ENCODE data around the gene FAM3B.

Gene FAM3B

DNA sequence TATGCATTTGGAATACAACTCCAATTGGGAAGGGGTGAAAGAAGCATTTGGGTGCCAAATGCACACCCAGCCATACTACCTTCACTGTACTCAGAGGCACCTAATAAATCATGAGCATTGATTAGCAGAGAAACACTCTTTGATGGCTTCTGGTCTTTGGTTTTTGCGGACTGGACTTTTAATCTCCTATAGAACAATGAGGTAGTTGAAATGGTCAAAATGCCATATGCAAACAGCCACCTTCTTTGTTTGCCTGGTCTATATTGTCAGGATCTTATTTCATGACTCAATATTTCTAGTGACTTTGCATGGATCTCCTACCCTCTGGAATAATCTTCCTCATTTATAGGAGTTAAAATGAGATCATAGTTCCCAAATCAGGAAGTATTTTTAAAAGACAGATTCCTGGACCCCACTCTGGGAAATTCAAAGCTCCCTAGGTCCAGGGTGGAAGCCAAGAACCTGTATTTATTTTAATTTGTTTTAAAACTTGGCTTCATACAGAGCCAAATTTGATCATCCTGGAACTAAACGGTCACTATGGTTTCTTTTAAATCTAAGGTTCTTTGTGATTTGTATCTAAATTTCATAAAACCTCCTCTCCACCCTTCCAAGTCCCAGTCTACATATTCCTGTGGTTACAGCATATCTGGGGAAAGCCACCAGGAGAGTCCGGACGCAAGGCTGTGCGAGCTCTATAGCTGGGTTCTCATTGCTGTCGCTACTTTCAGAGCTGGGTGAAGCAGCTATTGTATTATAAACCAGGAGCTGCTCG is 8.7 kb downstream of the FAM3B start:
- H3K4me3 ChIP-seq (ENCODE audit: control insufficient read depth, low read depth, low read length), result no peak overlapping the region
- no peak for DNase-seq (ENCODE audit: low read depth)
- TF ChIP-seq, protein P1, sequence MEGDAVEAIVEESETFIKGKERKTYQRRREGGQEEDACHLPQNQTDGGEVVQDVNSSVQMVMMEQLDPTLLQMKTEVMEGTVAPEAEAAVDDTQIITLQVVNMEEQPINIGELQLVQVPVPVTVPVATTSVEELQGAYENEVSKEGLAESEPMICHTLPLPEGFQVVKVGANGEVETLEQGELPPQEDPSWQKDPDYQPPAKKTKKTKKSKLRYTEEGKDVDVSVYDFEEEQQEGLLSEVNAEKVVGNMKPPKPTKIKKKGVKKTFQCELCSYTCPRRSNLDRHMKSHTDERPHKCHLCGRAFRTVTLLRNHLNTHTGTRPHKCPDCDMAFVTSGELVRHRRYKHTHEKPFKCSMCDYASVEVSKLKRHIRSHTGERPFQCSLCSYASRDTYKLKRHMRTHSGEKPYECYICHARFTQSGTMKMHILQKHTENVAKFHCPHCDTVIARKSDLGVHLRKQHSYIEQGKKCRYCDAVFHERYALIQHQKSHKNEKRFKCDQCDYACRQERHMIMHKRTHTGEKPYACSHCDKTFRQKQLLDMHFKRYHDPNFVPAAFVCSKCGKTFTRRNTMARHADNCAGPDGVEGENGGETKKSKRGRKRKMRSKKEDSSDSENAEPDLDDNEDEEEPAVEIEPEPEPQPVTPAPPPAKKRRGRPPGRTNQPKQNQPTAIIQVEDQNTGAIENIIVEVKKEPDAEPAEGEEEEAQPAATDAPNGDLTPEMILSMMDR (IDR thresholded peaks at IDR 0.05; ENCODE audit: control insufficient read depth, insufficient read depth, low read depth, low read length, missing control alignments), result no peak

DNA sequence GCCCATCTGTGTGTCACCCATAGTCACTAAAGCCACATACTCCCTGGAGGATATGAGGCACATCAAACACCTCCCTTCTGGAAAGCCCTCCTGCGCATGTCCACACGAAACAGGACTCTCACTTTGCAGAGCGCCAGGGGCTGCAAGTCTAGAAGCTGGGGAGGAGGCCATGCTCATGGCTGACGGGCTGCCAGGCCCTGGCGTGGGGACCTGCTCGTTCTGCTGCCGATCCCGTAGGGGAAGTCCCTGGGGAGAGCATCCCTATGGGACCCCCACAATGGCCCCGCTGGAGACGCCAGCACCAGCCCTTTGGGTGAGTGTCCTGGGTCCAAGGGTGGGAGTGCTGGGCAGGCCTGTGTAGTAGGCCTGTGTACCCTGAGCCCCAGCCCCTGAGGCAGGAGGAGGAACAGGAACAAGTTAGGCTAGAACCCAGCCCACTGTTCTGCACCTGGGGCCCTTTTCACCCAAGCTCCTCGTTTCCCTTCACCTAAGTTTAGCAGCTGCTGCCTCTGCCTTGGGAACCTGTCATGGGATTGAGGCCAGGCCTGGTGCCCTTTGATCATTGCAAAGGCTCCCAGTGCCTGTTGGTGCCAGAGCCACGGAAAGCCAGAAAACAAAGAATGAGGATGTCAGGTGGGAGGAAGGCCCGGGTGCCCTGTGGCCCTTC is 9.9 kb downstream of the FAM3B start:
- TF ChIP-seq, protein P1 (IDR thresholded peaks at IDR 0.05; ENCODE audit: control insufficient read depth, insufficient read depth, low read depth, low read length, missing control alignments), result no peak
- no peak overlapping the region for H3K4me3 ChIP-seq (ENCODE audit: control insufficient read depth, low read depth, low read length)
- no peak for DNase-seq (ENCODE audit: low read depth)

DNA sequence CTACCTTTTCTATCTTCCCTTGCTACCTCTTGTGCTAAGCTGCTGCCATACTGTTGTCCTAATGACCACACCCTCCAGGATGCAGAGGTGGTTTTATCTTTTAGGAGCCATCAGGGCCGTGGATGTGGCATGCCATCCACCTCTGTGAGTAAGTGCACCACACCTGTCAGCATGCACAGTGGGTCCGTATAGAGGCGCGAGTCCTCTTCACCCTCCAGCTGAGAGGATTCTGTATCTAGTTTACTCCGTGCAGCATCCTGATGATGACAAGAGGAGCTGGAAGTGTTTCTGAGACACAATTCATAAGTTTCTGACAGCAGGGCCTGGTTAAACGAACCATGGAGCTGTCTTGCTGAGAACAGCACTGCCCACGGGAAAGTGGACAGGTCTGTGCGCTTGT is 11.2 kb downstream of the FAM3B start:
- TF ChIP-seq, protein P1 (IDR thresholded peaks at IDR 0.05; ENCODE audit: control insufficient read depth, insufficient read depth, low read depth, low read length, missing control alignments), result no peak
- H3K4me3 ChIP-seq (ENCODE audit: control insufficient read depth, low read depth, low read length), result no peak overlapping the region
- no peak for DNase-seq (ENCODE audit: low read depth)

DNA sequence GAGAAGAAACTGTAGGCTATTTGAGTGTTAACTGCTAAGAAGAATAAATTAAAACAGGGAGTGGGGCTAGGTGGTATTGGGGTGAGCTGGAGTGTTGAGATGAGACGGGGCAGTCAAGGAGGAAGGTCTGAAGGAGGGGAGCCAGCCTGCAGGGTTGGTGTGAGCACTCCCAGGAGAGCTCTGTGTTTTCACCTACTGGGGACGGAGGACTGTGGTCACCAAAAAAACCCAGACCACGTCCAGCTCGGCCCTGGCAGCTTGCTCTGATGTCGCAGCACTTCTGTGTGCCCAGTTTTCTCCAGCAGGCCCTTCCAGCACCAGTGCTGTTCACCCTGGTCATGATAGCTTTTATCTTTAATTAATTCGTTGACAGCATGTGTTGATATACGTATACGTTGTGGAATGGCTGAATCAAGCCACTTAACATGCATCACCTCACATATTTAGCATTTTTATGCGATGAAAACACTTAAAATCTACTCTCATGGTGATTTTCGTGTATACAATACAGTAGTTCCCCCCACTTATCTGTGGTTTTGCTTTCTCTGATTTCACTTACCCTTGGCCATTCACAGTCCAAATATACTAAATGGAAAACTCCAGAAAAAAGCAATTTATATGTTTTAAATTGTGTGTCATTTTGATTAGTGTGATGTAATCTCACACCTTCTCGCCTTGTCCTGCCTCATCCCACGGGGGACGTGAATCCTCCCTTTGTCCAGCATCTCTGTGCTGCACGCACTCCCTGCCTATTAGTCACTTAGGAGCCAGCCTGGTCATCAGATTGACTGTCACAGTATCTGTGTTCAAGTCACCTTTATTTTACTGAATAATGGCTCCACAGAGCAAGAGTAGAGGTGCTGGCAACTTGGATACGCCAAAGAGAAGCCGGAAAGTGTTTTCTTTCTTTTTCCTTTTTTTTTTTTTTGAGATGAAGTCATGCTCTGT is 12.3 kb downstream of the FAM3B start:
- TF ChIP-seq, protein P1 (IDR thresholded peaks at IDR 0.05; ENCODE audit: control insufficient read depth, insufficient read depth, low read depth, low read length, missing control alignments), result no peak
- DNase-seq (ENCODE audit: low read depth), result no peak
- H3K4me3 ChIP-seq (ENCODE audit: control insufficient read depth, low read depth, low read length), result no peak overlapping the region

DNA sequence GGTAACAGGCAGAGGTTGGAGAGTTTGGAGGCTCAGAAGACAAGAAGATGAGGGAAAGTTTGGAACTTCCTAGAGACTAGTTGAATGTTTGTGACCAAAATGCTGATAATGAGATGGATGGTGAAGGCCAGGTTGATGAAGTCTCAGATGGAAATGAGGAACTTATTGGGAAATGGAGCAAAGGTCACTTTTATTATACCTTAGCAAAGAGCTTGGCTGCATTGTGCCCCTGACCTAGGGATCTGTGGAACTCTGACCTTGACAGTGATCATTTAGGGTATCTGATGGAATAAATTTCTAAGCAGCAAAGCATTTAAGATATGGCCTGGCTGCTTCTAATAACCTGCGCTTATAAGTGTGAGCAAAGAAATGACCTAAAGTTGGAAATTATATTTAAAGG is 17.2 kb downstream of the FAM3B start:
- TF ChIP-seq, protein P1 (IDR thresholded peaks at IDR 0.05; ENCODE audit: control insufficient read depth, insufficient read depth, low read depth, low read length, missing control alignments), result no peak
- no peak for DNase-seq (ENCODE audit: low read depth)
- H3K4me3 ChIP-seq (ENCODE audit: control insufficient read depth, low read depth, low read length), result no peak overlapping the region

DNA sequence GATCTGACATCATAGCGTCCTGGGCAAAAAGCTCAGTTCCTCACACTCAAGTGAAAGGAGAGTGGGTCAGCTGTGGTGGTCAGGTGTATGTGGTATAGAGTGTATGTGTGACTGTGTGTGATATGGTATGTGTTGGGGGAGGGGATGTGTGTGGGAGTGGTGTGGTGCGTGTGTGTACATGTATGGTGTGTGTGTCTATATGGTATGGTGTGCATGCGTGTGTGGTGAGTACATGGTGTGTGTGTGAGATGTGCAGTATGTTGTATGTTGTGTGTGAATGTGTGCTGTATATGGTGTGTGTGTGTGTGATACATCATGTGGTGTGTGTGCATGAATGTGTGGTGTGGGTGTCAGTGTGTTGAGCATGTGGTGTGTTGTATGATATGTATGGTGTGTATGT is 20.9 kb downstream of the FAM3B start:
- DNase-seq (ENCODE audit: low read depth), result no peak
- H3K4me3 ChIP-seq (ENCODE audit: control insufficient read depth, low read depth, low read length), result no peak overlapping the region
- TF ChIP-seq, protein P1 (IDR thresholded peaks at IDR 0.05; ENCODE audit: control insufficient read depth, insufficient read depth, low read depth, low read length, missing control alignments), result no peak

All from AG09309 (cell line).